Stimulated activated CD8-positive, alpha-beta memory T cell treated with anti-CD3 and anti-CD28 coated beads, Interleukin-15, amount 100 ng/mL, for 48 hours (primary cell): ENCODE measurements around the gene KRT74.

ENCODE experiments used
- DNase-seq, 2 donors: peaks; one replicate each; pipeline ENCODE4 v3.0.0-alpha.2; 2020; ENCODE audit warnings: low read depth in 2 of 2

KRT74 gene

DNA sequence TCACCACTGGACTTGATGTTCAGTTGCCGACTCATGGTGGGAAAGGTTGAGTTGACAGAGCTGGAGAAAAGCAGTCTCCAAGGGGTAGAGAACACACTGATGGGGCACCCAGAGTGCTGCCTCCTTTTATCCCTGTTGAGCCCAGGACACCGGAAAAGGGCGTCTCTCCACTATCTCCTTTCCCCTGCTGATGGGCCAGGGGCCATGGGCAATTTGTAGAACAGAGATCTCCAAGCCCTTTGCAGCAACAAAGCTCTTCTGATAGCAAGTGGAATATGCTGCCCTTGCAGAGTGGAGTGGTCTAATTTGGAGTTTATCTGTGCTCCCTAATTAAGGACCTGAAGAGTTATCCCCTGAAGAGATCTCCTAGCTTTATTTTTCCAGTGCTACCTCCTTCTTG lies at the start of gene KRT74:
Gene KRT74 (minus strand): TSS at position 101 of the 400 bp plus-strand sequence. CDS start 66 bp downstream, at position 35.
- no peak for DNase-seq

DNA sequence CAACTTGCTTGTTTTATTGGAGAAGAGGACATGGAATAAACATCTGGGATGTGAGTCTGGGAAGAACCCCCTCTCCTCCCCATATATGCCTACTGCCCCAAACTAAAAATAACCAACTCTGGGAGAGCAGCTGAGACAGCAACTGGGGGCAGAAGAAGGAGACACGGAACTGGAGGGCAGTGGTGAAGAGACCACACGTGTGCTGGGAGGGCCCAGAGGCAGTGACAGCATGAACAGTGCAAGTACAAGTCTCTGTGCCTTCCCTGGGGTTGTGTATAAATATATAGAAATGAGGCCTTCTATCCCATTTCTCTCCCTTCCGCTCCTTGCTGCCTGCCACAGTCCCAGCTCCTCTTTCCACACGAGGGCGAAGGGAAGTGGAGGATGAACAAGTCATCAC lies 48.7 kb upstream of the KRT74 start:
- DNase-seq: no peak

DNA sequence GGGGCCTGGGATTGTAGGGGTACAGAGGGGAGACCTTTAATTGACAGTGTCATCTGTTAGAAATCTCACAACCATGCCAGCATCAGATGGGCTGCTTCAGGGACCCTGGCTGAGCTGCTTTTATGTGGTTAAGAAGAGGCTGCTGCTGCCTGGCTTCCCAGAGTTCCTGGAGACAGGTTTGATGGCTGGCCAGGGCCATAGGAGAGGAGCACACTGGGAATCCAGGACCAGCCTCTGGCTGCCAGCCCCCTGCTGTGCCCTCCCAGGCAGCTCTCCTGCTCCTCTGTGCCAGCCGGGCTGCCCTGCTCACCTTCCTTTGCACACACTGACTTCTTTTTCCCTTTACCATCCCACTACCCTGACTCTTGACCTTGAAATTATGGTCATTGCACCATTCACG lies 45.2 kb upstream of the KRT74 start:
- DNase-seq: no peak

DNA sequence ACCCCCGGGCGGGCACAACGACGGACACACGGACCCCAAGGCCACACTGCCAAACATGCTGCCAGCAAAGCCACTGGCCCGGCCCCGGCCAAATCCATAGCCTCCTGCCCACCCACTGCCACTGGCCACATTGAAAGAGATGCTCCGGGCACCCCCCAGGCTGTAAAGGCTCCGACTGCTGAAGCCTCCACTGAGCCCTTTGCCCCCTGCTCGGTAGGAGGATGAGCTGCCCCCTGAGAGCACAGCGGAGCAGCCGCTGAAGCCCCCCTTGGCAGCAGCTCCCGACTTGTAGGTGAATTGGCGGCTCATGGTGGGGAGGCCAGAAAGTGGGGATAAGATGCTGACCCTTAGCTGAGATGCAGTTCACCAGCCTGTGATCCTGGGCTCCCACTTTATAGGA lies 44.6 kb upstream of the KRT74 start, which contains the start of gene KRT73:
Gene KRT73 (minus strand): TSS at position 344 of the 400 bp plus-strand sequence. CDS start 35 bp downstream, at position 309.
- DNase-seq: no peak

DNA sequence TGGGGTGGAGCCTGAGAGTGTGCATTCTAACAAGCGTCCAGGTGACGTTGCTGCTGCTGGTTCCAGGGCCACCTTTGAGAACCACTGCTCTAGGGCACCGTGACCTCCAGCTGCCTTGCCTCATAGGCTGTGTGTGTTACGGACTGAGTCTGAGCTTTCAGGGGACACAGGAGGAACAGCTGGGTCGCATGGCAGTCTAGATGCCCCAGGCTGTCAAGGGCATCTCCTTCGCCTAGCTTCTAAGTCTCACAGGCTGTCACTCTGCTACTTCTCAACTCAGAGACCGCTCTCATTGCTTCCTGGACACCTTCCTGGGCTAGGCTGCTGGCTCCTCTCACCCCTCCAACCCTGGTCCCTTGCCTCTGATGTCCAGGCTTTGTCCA lies 43.8 kb upstream of the KRT74 start:
- no peak for DNase-seq

DNA sequence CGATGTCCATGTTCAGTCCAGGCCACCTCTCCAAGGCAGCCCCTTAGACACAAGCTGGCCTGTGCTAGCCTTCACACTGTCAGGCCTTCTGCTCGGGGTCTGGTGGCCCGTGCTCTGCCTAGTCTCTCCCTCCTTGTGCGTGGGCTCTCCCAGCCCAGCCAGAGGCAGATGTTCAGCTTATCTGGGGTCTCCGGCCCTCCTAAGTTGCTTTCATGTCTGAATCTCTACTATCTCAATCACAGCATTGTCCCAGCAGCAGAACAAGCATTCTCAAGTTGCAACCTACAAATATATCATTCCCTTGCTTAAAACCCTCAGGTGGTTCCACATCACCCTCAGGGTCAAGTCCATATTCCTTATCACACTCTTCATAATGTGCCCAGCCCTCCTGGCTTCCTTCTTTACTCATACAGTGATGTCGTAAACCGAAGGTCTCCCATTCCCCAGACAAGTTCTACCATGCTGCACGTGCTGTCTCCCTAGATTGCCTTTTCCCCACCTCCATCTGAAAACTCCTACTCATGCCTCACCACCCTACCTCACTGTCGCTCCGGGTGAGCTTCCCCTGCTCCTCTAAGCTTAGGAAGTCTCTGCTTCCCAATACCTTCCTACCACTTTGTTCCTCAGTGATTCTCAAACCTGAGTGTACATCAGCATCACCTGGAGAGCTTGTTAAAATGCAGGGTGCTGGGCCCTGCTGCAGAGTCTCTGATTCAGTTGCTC lies 43.2 kb upstream of the KRT74 start:
- no peak for DNase-seq

DNA sequence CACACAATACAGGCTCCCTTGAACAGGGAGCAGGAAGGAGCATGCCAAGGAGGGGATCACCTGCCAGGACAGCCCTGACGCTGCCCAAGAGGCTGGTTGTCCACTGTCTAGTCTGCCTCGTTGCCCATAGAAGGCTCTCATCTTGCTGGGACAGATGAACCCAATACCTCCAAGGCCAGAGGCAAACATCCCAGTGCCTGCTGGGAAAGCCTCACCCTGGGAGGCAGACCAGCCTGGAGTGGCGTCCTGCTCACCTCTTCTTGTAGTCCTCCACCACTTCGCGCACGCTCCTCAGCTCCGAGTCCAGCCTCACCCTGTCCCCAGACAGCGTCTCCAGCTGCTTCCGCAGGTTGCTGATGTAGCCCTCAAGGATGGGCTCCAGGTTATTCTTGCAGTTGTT lies 42.3 kb upstream of the KRT74 start:
- DNase-seq: no peak

DNA sequence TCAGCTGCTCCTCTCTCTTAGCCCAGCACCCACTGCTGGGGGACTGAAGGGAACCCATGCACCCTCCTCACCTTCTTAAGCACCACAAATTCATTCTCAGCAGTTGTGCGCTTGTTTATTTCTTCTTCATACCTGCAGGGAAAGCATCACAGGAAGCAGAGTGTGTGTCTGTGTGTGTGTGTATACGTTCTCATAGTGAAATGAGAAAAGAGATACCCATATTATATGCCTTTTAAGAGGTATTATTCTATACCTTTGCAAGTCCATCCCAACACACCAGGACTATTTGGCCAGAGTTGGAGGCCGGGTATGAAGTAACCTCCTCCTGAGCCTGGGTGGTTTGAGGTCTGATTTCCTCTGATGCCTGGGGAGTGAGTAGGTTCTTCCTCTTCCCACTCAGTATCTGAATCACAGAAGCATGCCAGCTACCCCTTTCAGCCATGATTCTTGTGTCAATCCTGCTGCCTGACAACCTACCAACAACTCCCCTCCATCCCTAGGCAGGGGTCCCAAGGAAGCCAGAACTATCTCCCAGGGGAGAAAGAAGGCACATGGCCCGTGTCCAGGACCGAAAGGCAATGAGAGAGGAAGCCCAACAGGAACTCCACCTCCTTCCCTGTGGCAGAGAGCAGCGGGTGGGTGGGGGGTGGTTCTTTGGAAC lies 41.7 kb upstream of the KRT74 start:
- no peak for DNase-seq

DNA sequence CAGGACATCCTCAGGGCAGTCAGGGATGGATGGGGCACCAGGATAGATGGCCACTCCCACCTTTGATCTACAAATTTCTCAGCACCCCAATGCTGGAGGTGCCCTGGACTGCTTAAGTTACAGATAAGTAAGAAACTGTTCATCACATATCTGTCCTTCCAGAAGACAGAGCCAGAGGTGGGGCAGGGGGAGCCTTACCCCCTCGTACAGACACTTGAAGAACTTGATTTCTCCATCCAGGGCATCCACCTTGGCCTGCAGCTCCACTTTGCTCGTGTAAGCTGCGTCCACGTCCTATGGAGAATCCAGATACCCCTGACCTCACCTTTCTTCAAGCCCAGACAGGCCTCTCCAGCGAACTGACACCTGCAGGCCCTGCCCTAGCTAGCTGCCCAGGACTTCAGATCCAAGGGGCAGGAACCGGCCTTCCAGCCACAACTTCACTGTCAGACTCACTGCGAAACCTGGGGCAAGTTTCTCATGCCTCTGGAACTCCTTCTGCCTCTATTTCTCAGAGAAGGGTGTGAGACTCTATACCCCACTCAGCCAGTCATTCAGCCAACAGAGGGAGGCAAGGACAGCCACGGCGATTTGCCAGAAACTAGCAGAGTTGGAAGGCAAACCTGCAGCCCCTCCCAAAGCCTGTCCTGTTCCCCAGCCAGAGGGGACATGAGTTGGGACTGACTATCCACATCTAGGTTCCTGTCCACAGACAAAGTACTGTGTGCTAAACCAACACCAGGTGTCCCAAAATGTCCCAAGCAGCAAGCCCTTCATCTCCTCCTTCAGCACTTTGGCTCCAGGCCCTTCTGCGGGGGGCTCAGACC lies 41.0 kb upstream of the KRT74 start:
- no peak for DNase-seq

DNA sequence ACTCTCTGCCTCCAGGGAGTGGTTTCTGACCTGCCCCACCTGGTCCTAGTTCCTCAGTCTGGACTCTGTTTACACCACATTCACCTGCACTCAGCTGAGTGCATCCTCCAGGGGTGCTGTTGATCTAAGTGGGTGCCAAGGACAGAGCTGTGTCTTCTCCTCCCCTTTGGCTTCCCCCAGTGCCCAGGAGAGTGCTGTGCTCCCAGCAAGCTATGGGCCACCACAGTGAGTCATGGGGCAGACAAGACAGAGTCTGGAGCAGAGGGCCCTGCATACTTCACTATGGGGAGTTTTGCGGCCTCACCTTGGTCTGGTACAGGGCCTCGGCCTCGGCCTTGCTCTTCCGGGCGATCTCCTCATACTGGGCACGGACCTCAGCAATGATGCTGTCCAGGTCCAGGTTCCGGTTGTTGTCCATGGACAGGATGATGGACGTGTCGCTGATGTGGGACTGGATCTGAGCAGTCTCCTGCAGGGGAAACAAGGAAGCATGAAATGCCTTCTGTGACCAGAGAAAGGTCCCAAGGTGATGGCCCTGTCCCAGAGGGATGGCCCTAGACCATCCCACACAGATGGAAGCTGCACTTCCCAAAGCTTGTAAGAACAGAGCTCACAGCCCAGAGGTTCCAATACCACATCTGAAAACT lies 39.9 kb upstream of the KRT74 start:
- no peak for DNase-seq

DNA sequence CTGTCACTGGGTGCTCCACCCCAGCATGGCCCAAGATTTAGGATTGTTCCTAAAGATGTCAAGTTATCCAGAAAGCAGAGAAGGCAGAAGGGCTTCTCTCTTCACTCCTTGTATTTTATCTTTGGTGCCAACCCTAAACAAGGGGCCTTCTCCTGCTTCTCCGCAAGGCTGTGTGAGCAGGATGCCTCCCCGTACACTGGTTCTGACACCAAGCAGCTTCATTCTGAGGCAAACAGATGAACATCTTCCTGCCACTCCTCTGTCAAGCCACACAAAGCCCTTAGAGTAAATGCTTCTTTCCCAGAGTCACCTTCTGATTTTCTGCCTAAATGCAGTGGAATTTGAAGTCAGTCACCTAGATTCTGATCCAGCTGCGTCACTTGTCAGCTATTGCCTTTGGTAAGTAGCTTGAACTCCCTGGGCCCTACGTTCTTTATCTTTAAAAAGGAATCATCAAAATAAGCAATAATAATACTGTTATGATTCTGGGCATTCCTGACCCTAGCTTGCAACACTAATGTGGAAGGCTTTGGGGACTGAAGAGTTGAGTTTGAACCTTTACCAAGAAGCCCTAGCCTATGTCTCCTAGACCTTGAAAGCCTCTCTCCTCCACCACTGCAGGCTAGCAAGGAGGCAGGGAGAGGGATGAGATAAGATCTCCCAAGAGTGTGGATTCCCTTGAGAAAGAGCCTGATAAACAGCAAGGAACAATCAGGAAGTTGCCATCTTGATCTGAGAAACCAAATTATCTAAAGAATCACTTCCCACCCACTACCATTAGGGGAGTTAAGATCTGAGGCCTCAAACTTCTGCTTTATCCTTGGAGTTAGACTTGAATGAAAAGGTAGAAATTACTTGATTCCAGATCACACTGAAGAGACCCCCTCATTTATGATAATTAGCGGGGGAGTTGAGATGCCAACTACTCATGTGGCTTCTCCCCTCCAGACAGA lies 39.1 kb upstream of the KRT74 start:
- DNase-seq: no peak

DNA sequence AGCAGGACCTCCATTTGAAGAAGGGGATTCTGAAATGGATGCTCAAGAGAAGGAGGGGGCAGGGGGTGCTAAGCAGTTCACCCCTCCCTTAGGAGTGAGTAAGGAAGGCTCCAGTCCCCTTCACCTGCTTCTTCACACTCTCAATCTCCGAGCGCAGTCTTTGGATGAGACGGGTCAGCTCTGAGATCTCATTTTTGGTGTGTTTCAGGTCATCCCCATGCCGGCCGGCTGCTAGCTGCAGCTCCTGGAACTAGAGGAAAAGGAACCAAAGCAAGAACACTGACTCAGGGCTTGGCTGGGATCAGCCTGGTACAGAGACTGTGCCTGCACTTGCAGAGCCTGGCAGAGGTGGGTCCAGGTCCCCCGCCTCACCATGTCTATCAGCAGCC lies 37.4 kb upstream of the KRT74 start:
- DNase-seq: no peak

DNA sequence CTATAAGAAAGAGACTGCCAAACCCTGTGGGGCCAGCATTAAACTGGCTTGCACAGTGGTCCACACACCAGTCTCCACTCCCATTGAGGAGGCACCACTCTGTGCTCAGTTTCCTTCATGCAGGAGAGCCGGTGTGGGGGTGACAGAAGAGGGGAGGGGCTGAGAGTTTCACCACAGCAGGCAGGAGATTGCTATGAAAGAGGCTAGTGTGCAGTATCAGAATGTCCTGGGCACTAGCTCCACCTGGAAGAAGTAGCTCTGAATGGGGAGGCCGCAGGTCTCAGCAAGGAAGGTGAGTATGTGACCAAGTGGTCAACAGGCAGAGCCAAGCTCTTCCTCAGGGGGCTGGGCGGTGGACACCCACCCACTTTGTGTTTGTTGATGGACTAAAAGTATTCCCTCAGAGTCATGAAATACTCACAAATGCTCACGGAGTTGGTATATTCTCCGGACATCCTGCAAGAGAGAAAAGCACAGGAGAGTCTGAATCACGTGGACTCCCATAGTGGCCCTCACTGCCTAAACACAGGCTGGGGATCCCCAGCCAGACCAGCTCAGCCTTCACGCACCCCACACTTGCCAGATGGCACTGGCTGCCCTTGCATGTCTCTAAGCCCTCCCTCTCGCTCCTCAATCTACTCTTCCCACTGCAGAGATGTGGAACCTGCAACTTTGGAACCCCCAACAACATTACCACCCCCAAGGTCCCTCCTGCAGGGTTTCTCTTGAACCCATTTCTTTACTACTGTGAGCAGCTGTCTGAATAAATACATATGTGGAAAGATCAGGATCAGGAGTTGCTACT lies 35.4 kb upstream of the KRT74 start:
- DNase-seq: no peak

DNA sequence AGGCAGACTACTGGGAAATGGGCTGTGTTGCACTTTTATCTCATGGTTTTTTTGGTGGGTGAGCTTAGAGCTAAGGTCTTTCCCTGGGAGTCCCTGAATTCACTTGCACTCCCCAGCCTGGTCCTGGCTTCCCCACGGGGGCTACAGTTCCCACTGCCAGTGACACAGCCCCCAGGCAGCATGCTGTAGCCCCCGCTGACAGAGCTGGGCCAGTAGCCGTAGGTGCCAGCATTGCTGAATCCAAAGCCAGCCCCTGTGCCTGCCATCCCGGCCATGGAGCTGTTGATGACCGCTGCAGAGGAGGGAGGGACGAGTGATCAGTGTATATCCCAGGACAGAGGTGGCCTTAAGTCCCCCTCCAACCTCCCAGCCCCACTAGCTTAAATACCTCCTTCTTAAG lies 34.5 kb upstream of the KRT74 start:
- no peak for DNase-seq

DNA sequence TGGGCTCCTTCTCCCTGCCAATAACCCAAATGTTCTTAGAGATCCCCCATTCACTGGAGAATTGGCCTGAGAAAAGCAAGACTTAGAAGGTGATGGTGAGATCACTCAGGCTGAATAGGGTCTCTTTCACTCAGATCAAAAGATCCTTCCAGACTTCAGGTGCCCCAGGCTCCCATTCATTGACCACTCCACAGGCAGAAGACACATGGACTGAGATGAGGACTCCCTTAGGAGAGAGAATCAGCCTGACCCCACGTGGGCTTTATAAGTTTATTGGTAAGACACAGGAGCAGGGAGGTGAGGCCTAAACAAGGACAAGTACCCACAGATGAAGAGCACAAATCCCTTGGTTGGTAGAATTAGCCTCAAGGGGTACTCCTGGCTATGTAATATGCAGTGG lies 33.7 kb upstream of the KRT74 start:
- no peak for DNase-seq

DNA sequence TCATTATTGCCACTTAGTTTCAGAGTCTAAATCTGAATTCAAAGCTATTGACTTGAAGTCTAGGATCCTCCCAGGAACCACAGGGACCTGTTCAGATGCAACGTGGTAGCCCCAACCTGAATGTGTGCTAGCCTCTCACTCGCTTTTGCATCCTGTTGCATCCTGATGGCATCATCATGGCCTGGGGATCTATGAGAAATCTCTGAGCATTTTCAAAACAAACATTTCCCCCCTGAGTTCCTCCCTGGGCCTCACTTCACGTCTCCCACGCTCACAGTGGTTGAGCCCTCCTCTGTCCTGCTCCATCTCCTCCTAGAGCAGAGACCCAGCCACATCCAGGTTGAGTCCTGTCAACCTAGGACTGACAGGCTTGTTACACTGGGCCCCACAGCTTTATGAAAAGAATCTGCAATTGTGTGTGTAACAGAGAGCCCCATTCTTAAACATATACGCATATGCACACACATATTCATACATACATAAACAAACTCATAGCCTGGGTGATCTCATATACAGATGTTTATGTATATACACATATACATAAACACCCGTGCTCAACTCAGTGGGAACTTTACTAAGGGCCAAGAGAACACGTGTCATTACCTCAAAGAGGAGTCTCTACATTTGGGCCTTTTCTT lies 33.1 kb upstream of the KRT74 start:
- no peak for DNase-seq

DNA sequence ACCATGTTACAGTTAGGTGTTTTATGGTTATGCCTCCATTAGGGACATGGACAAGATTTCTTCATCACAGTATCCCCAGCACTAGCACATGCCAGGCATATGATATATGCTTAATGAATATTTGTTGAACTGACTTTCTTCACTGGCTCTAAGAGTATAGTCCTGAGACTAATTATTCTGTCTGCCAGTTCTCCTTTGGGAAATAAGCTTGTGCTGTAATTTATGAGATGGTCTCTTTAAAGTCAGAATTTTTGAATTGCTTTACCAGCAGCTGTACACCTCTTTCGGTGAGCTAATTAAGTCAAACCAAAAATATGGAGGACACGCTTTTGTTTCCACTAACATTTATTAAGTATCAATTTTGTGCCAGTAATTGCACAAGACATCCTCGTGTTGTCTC lies 32.5 kb upstream of the KRT74 start:
- no peak for DNase-seq

DNA sequence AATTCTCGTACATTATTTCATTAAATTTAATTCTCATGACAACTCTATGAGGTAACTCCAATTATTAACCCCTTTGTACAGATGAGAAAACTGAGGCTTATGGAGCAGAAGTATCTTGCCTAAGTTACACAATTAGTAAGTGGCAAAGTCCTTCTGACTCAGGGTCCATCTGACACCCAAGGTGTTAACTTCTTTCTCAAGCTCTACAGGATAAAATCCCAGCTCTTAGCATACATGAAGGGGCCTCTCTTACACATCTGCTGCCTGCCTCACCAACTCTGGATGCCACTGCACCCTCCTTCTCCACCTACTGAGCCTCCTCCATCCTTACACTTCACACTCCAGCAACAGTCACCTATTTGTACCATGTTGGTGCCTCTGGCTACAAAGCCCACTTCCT lies 31.9 kb upstream of the KRT74 start:
- no peak for DNase-seq

DNA sequence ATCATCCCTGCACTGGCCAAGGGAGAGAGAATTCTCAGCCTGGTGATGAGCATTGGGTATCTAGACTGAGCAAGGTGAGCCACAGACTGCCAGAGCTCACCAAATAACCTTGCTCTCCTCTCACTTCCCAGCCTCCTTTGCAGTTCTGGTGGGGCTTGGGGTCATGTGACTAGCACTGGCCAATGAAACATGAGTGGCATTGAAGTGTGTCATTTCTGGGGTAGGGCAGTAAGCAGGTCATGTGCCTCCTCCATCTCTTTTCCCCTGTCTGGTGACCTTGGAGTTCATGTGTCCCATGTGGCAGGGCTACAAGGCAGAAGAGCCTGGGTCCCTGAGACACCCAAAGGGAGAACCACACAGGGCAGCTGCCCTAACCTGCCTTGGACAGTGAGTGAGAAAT lies 31.2 kb upstream of the KRT74 start:
- no peak for DNase-seq

DNA sequence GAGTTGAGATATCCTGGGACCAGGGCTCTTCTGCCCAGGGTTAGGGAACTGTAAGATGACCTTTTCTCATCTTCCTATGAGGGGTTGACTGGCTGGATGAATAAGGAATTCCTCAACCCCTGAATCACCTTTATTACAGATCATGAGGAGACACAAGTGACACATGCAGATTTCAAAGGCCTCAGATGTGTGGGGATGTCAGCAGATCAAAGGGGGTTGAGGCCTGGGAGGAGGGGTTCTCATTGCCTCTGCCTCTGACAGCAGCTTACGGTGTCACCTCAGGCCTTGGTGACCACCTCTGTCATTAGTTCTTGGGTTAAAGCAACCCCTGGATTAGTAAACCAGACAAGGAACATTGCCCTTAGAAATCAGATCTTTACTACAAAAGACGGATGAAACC lies 29.7 kb upstream of the KRT74 start:
- DNase-seq: no peak
